Upper lobe of right lung (tissue), 1 donor: Measurements from ENCODE around the gene PIK3R6. TPM values are rescaled to one million over a fixed set of nuclear protein-coding genes. Genes with fewer than 3 reads are reported as not detected.

Experiments used
- ATAC-seq: fragments of 200-7000 bp; cut with Tn5 transposase; one replicate; pipeline ENCODE4 v1.9.1; 2020; ENCODE audit warnings: mild to moderate bottlenecking, moderate library complexity
- DNase-seq: peaks from one replicate; pipeline ENCODE4 v3.0.0-alpha.2; 2020
- H3K27ac ChIP-seq: fragments of 200-600 bp; one replicate; pipeline ENCODE4 v1.8.0; 2022
- H3K27me3 ChIP-seq: fragments of 200-600 bp; one replicate; pipeline ENCODE4 v1.8.0; 2022; ENCODE audit warnings: mild to moderate bottlenecking
- H3K36me3 ChIP-seq: fragments of 200-600 bp; one replicate; pipeline ENCODE4 v1.8.0; 2022
- H3K4me1 ChIP-seq: fragments of 200-600 bp; one replicate; pipeline ENCODE4 v1.8.0; 2022
- H3K4me3 ChIP-seq: fragments of 200-600 bp; one replicate; pipeline ENCODE4 v1.8.0; 2022; ENCODE audit warnings: mild to moderate bottlenecking
- H3K9me3 ChIP-seq: fragments of 200-600 bp; one replicate; pipeline ENCODE4 v1.8.0; 2022
- CTCF ChIP-seq: fragments of 200-600 bp; IDR thresholded peaks from one replicate; pipeline ENCODE4 v1.8.0; 2022; ENCODE audit warnings: antibody characterized with exemption
- intact Hi-C: fragments of 100-400 bp; cut with DNase I; formaldehyde crosslinking; loops from one replicate; pipeline ENCODE4 v1.11.0; 2022
- total RNA-seq: library from RNA; stranded (reverse); fragmentation: NEBNext Ultra II Directional; extraction: Animal tissue kit (Norgen Biotek cat#: 25700); gene quantifications from one replicate; pipeline ENCODE4 v1.2.1, GENCODE V29; 2021
- donor health status: DM: no; HTN: yes; CAD: no; lungs with severe emphysema.

The PIK3R6 gene
- total RNA-seq, 1 donor from 2014 or later, result 2.7 TPM

GRCh38 chr17:8883353-8883752, 15.9 kb upstream of the PIK3R6 start:
- Histone ChIP-seq H3K4me1 (no peaks in the 10 kb centered on the region), H3K36me3 (no peaks in the 10 kb centered on the region), H3K27ac (no peak overlapping the region), H3K4me3 (no peak overlapping the region), H3K27me3 (peaks cover 4% of the 10 kb centered on the region), H3K9me3 (no peaks in the 10 kb centered on the region)
- no peak for ATAC-seq
- no peak for TF ChIP-seq CTCF
- intact Hi-C loops, result no loop called here
- DNase-seq, result no peak

- ATAC-seq, result no peak
- H3K36me3 ChIP-seq, result no peaks in the 10 kb centered on the region
- intact Hi-C loops, result no loop called here
These were observed 14.1 kb upstream of the PIK3R6 start for GRCh38 chr17:8881606-8882005.

GRCh38 chr17:8880466-8880865, 13.0 kb upstream of the PIK3R6 start:
- no peak for TF ChIP-seq CTCF
- Histone ChIP-seq H3K27ac (no peak overlapping the region), H3K27me3 (peaks cover 17% of the 10 kb centered on the region), H3K36me3 (no peaks in the 10 kb centered on the region), H3K9me3 (no peaks in the 10 kb centered on the region), H3K4me1 (no peaks in the 10 kb centered on the region), H3K4me3 (no peak overlapping the region)
- no peak for ATAC-seq
- intact Hi-C loops, result no loop called here
- DNase-seq, result no peak

More at GRCh38 chr17:8881606-8882005, 14.1 kb upstream of the PIK3R6 start:
- Histone ChIP-seq H3K9me3 (no peaks in the 10 kb centered on the region), H3K27ac (no peak overlapping the region), H3K4me1 (no peaks in the 10 kb centered on the region), H3K27me3 (peaks cover 10% of the 10 kb centered on the region), H3K4me3 (no peak overlapping the region)
- TF ChIP-seq CTCF, result no peak
- DNase-seq, result no peak

GRCh38 chr17:8879410-8879809, 11.9 kb upstream of the PIK3R6 start:
- TF ChIP-seq CTCF, result no peak
- ATAC-seq (no peak), DNase-seq (no peak)
- Histone ChIP-seq H3K36me3 (no peaks in the 10 kb centered on the region), H3K4me1 (no peaks in the 10 kb centered on the region), H3K27ac (no peak overlapping the region), H3K4me3 (no peak overlapping the region), H3K9me3 (no peaks in the 10 kb centered on the region), H3K27me3 (peaks cover 21% of the 10 kb centered on the region)
- intact Hi-C loops, result no loop called here

- intact Hi-C loops, result no loop called here
- DNase-seq, result no peak
These were observed 10.5 kb upstream of the PIK3R6 start for GRCh38 chr17:8877984-8878383.

More at GRCh38 chr17:8877984-8878383, 10.5 kb upstream of the PIK3R6 start:
- peaks cover 21% of the 10 kb centered on the region for H3K27me3 ChIP-seq
- no peaks in the 10 kb centered on the region for H3K36me3 ChIP-seq
- H3K4me1 ChIP-seq, result no peaks in the 10 kb centered on the region
- H3K27ac ChIP-seq, result no peak overlapping the region
- no peak for ATAC-seq
- H3K9me3 ChIP-seq, result no peaks in the 10 kb centered on the region
- no peak overlapping the region for H3K4me3 ChIP-seq
- TF ChIP-seq CTCF, result no peak
